Measurements from ENCODE around the gene MYL1.

MYL1 gene

DNA sequence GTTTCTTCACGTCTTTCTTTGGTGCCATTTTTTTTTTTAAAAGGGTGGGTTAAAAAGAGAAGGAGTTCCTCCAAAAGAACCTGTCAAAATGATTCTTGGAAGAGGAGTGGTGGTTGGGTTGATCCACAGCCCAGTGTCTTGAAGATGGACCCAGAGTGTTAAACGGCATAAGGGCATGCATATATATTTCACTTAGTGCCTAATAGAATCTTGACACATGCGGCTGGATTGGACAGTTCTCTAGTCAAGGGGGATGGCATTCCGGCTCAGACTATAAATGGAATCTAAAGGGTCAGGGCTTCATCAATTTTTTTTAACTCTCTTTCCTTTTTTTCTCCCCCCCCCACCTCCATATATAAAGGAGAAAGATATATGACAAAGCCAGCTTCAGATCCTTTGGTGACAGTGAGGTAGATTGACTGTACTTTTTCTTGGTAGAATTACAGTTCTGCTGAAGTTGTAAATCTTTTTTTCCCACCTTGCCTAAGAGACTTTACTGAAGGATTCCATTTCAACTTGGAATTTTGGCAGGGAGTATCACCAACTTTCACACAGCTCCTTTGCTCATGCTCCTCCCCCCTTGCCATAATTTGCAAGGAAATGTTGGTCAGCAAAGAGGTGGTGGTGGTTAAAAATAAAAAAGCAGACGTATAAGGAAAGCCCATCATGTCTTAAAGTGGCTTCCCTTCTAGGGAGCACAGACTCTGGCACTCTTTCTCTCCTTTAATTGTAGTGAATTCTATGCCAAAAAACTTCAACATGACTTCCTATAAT, at the start of gene MYL1:
Gene MYL1 (minus strand): TSS at position 160 of the 774 bp plus-strand sequence. CDS start 132 bp downstream, at position 28.
- H3K4me3 ChIP-seq (ENCODE audit: low read depth, low read length): no peak within 1 kb of the TSS
- TF ChIP-seq, protein P1, sequence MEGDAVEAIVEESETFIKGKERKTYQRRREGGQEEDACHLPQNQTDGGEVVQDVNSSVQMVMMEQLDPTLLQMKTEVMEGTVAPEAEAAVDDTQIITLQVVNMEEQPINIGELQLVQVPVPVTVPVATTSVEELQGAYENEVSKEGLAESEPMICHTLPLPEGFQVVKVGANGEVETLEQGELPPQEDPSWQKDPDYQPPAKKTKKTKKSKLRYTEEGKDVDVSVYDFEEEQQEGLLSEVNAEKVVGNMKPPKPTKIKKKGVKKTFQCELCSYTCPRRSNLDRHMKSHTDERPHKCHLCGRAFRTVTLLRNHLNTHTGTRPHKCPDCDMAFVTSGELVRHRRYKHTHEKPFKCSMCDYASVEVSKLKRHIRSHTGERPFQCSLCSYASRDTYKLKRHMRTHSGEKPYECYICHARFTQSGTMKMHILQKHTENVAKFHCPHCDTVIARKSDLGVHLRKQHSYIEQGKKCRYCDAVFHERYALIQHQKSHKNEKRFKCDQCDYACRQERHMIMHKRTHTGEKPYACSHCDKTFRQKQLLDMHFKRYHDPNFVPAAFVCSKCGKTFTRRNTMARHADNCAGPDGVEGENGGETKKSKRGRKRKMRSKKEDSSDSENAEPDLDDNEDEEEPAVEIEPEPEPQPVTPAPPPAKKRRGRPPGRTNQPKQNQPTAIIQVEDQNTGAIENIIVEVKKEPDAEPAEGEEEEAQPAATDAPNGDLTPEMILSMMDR (IDR thresholded peaks at IDR 0.05; ENCODE audit: low read depth, low read length): no peak

DNA sequence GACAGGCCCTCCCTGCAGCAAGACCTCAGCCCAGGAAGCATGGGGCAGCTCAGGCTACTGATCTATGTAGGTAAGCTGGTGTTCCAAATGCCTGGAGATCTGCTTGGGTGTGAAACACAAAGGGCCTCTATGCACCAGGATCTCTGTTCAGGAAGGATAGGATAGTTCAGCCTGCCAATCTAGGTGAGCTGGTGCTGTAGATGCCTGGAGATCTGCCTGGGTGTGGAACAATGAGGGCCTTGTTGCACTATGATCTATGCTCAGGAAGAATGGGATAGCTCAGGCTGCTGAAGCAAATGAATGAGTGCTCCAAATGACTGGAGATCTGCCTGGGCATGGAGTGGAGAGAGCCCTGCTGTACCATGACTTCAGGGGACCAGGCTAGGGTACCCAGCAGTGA, 48.9 kb upstream of the MYL1 start:
- no peak overlapping the region for H3K4me3 ChIP-seq (ENCODE audit: low read depth, low read length)
- TF ChIP-seq, protein P1 (IDR thresholded peaks at IDR 0.05; ENCODE audit: low read depth, low read length): no peak

DNA sequence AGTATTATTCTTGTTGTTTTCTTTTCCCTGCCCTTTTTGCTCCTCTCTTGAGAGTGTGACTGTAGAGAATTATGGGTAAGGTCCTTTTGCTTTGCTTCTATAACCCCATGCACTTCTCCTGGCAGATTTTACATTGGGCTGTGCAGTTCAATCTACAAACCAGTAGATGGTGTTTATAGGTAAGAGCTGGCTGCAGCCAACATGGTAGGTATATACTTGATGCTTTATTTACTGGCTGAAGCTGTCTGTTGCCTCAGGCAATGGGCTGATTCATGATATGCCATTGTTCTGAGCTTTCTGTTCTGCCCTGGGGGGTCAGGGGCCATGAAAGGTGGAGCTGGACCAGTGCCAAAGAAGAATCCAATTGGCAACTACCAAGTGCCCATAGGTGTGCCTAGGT, 48.3 kb upstream of the MYL1 start:
- TF ChIP-seq, protein P1 (IDR thresholded peaks at IDR 0.05; ENCODE audit: low read depth, low read length): no peak
- no peak overlapping the region for H3K4me3 ChIP-seq (ENCODE audit: low read depth, low read length)

DNA sequence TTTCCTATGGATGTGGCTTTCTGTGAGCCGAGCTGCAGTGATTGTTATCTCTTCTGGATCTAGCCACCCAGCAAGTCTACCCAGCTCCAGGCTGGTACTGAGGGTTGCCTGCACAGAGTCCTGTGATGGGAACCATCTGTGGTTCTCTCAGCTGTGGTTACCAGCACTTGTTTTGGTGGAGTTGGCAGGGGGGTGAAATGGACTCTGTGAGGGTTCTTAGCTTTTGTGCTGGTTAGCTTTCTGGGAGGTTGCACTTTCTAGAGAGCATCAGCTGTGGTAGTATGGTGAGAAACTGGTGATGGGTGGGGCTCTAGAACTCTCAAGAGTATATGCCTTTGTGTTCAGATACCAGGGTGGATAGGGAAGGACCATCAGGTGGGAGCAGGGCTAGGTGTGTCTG, 45.4 kb upstream of the MYL1 start:
- TF ChIP-seq, protein P1 (IDR thresholded peaks at IDR 0.05; ENCODE audit: low read depth, low read length): no peak

GRCh38 chr2:210356944-210357343, 42.0 kb upstream of the MYL1 start:
- TF ChIP-seq, protein P1 (IDR thresholded peaks at IDR 0.05; ENCODE audit: low read depth, low read length): no peak
- no peak overlapping the region for H3K4me3 ChIP-seq (ENCODE audit: low read depth, low read length)

More for the DNA sequence above, 45.4 kb upstream of the MYL1 start:
- H3K4me3 ChIP-seq (ENCODE audit: low read depth, low read length): no peak overlapping the region

GRCh38 chr2:210337159-210337558, 22.2 kb upstream of the MYL1 start:
- no peak overlapping the region for H3K4me3 ChIP-seq (ENCODE audit: low read depth, low read length)
- TF ChIP-seq, protein P1 (IDR thresholded peaks at IDR 0.05; ENCODE audit: low read depth, low read length): no peak

- H3K4me3 ChIP-seq (ENCODE audit: low read depth, low read length): no peak overlapping the region
- TF ChIP-seq, protein P1 (IDR thresholded peaks at IDR 0.05; ENCODE audit: low read depth, low read length): no peak
Measured at GRCh38 chr2:210324906-210325305, 9.9 kb upstream of the MYL1 start.

All from WI38 (cell line).